AG04449 (cell line): ENCODE results near the gene LECT2.

Experiments
- CTCF ChIA-PET: fragments of 350-600 bp; formaldehyde crosslinking; extraction: SDS; loops from one replicate; lab custom pipeline; 2021; ENCODE audit warnings: antibody characterized with exemption; lab: Yijun Ruan, JAX
- POLR2A ChIA-PET: fragments of 400-600, 350-600 bp; formaldehyde crosslinking; extraction: SDS; loops from one replicate; lab custom pipeline; 2020; ENCODE audit warnings: antibody characterized with exemption, inconsistent platforms; lab: Yijun Ruan, JAX
- DNase-seq: peaks from one replicate; pipeline ENCODE4 v3.0.0-alpha.2; 2010; ENCODE audit warnings: low read depth, low spot score
- H3K4me3 ChIP-seq: 2 replicates; pipeline ENCODE4 v1.5.1; 2011; ENCODE audit warnings: low read depth, mild to moderate bottlenecking, control low read depth, low read length
- CTCF ChIP-seq: IDR thresholded peaks from one replicate; pipeline ENCODE4 v1.5.1; 2011; ENCODE audit warnings: mild to moderate bottlenecking, moderate library complexity, low read length, control low read depth, inconsistent platforms; ENCODE audit not compliant: insufficient read depth; ENCODE audit errors: missing control alignments

Gene LECT2

DNA sequence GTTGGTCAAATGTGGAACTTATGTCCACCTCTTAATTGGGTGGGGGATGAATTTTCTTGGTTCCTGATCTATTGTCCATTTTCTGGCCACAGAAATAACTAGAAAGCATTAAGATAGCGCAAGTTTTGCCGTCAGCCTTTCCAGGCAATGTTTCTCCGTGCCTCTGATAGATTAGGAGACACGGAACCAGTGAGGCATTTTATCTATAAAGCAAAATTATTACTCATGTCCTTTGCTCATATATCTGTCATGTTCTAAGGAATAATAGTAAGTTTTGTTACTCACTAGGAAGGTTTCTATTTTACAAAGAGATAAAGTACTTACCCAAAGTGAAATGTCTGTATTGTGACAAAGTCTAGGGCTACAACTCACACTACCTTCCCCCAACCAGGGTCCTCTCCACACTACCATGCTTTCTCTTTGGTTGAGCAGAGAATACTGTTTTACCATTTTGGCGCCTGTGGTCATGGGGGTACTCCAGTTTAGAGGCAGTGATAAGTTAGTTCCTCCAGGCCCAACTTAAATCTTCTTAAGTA, 39.2 kb downstream of the LECT2 start:
- ChIA-PET CTCF (no interaction called here), POLR2A (no interaction called here)
- DNase-seq, result no peak
- no peak for TF ChIP-seq CTCF
- no peak overlapping the region for H3K4me3 ChIP-seq

DNA sequence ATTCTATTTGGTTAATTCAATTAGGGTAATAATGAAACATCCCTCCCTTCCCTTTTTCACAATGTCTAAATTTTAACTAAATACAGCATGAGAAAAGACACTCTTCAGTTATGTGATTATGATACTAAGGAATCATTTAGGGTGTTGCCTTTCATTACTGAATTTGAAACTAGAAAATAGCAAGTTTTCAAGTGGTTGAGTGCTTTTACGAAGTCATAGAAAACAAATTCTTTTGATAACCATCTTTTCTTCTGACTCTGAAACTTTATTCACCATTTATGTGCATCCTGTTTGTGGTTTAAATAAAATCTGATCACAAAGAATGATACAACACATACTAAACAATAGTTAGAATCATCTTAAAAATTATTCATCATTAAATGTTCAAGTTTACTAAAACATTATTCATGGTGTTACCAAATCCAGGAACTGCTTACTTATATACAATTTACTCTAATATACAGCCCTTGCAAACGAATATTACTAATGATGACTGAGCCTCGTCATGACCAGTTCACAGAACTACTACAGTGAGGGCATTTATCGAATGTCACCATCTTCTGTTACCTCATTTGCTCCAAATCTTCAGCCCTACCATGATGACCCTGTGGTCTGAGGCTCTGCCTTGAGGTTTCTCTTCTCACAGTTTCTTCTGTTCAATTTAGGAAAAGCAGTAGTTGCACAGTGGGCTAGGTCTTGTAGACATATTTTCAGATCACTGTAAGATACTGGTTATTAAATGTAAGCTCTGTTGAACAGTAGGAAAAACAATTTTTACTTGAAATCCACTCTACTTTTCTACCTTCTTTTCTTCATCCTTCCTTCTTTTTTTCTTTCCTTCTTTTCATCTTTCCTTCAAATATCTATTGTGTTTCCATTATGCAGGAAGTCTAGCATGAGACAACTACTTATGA, 40.8 kb downstream of the LECT2 start:
- ChIA-PET POLR2A (no interaction called here), CTCF (interaction anchor here (1.5 kb wide), 1 partner anchor 169 kb away, joined by 5 read pairs; no protein-coding TSS in a partner anchor)
- DNase-seq, result no peak
- no peak overlapping the region for H3K4me3 ChIP-seq
- TF ChIP-seq CTCF, result no peak

DNA sequence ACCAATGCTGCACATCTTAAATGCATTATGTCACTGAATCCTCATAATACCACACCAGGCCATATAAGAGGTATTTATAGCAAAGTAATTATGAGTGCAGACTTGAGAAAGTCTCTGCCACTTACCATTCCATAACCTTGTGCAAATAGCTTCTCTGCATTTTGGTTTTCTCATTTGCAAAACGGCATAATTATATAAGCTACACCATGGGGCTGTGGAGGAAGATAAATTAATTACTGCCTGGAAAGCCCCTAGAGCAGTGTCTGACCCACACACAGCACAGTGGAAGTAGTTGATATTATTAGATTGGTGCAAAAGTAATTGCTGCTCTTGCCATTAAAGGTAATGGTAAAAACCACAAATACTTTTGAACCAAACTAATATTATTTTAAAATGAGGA, 49.6 kb downstream of the LECT2 start:
- H3K4me3 ChIP-seq, result no peak overlapping the region
- CTCF ChIA-PET, result interaction anchor here (1.1 to 2.4 kb wide), 4 partner anchors 14 to 307 kb away, joined by 3 to 7 read pairs (median 4); no protein-coding TSS in a partner anchor
- TF ChIP-seq CTCF, result no peak
- POLR2A ChIA-PET, result no interaction called here
- DNase-seq, result no peak

DNA sequence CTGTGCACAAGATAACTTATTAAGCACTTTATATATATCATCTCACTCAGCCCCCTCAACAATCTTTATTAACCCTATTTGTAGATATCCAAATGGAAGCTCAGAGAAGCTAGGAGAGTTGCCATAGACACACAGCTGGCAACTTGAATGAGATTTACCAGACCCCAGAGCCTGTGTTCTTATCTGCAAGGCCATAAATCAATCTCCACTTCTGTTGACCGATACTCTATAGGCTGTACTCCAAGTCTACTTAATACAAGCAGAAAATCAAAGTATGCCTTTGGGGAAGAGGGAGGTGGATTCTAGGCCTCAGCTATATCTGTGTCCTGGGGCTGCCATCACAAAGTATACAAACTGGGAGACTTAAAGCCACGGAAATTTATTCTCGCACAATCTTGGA, 53.1 kb downstream of the LECT2 start:
- no peak for TF ChIP-seq CTCF
- no peak overlapping the region for H3K4me3 ChIP-seq
- CTCF ChIA-PET, result interaction anchor here (0.7 to 1.0 kb wide), 2 partner anchors 11 to 310 kb away, joined by 3 to 4 read pairs; no protein-coding TSS in a partner anchor
- no peak for DNase-seq
- POLR2A ChIA-PET, result no interaction called here

DNA sequence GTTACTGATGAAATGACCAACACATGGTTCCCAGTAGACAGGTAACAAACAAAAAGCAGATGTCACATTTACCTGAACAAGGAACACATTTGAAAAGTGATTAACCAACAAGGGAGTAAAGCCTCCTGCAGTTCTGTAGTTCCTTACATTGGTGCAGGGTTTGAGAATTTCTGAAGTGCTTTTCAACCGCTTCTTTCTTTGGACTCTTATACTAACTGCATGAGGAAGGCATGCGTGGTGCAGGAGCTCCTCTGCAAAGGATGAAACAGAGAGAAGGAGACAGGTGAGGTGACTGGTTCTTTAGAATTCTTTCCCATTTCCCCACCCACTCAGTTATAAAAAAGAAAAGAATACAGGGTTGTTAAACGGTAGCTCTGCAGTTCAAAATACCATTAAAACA, 54.5 kb downstream of the LECT2 start:
- CTCF ChIA-PET, result interaction anchor here (1.4 to 2.1 kb wide), 3 partner anchors 8 to 182 kb away, joined by 5 to 14 read pairs (median 6); no protein-coding TSS in a partner anchor
- no peak for DNase-seq
- POLR2A ChIA-PET, result no interaction called here
- H3K4me3 ChIP-seq, result no peak overlapping the region
- TF ChIP-seq CTCF, result no peak

- no peak for DNase-seq
- ChIA-PET POLR2A (no interaction called here), CTCF (interaction anchor here (1.0 to 2.1 kb wide), 5 partner anchors 10 to 313 kb away, joined by 3 to 14 read pairs (median 3); no protein-coding TSS in a partner anchor)
- H3K4me3 ChIP-seq, result no peak overlapping the region
- TF ChIP-seq CTCF, result no peak
Measured at GRCh38 chr5:135898651-135899050, 56.1 kb downstream of the LECT2 start.
